H9 (cell line): ENCODE results near the gene TBC1D20. TPM values are rescaled to one million over a fixed set of nuclear protein-coding genes. Genes with fewer than 3 reads are reported as not detected.

Experiments
- DNase-seq: peaks from one replicate; pipeline ENCODE4 v3.0.0-alpha.2; 2017
- H2AFZ ChIP-seq: one replicate; pipeline ENCODE4 v1.6.1; 2013; ENCODE audit warnings: mild to moderate bottlenecking, low read length, control low read depth, moderate library complexity
- H2AK5ac ChIP-seq: 2 replicates; pipeline ENCODE4 v1.6.1; 2013; ENCODE audit warnings: low read length, control low read depth, mixed read lengths; ENCODE audit not compliant: insufficient read length
- H2BK120ac ChIP-seq: one replicate; pipeline ENCODE4 v1.6.1; 2013; ENCODE audit warnings: low read depth, mild to moderate bottlenecking, low read length, control low read depth, inconsistent platforms; ENCODE audit not compliant: poor library complexity, severe bottlenecking
- H2BK12ac ChIP-seq: 2 replicates; pipeline ENCODE4 v1.6.1; 2013; ENCODE audit warnings: low read length, control low read depth, mixed read lengths, low read depth; ENCODE audit not compliant: insufficient read length
- H2BK15ac ChIP-seq: 2 replicates; pipeline ENCODE4 v1.6.1; 2013; ENCODE audit warnings: low read depth, low read length, control low read depth
- H2BK20ac ChIP-seq: one replicate; pipeline ENCODE4 v1.6.1; 2013; ENCODE audit warnings: low read depth, mild to moderate bottlenecking, low read length, control low read depth, inconsistent platforms; ENCODE audit not compliant: poor library complexity, severe bottlenecking
- H2BK5ac ChIP-seq: 2 replicates; pipeline ENCODE4 v1.6.1; 2013; ENCODE audit warnings: low read length, control low read depth, mixed read lengths; ENCODE audit not compliant: insufficient read length
- H3K14ac ChIP-seq: 2 replicates; pipeline ENCODE4 v1.6.1; 2013; ENCODE audit warnings: low read length, control low read depth; ENCODE audit not compliant: insufficient read depth
- H3K18ac ChIP-seq: 2 replicates; pipeline ENCODE4 v1.6.1; 2013; ENCODE audit warnings: low read depth, mild to moderate bottlenecking, mixed read lengths, low read length, control low read depth; ENCODE audit not compliant: insufficient read length
- H3K23ac ChIP-seq: 2 replicates; pipeline ENCODE4 v1.6.1; 2013; ENCODE audit warnings: low read length, control low read depth, mixed read lengths, low read depth; ENCODE audit not compliant: insufficient read length
- H3K23me2 ChIP-seq: 2 replicates; pipeline ENCODE4 v1.6.1; 2013; ENCODE audit warnings: low read depth, mild to moderate bottlenecking, mixed read lengths, low read length, control low read depth; ENCODE audit not compliant: insufficient read length, poor library complexity, severe bottlenecking
- H3K27ac ChIP-seq: 2 replicates; pipeline ENCODE4 v1.5.1; 2013; ENCODE audit warnings: low read length, control low read depth, mixed read lengths, low read depth; ENCODE audit not compliant: insufficient read length
- H3K27me3 ChIP-seq: 2 replicates; pipeline ENCODE4 v1.6.1; 2013; ENCODE audit warnings: low read length, control low read depth, inconsistent platforms; ENCODE audit not compliant: insufficient read depth
- H3K4ac ChIP-seq: 2 replicates; pipeline ENCODE4 v1.6.1; 2013; ENCODE audit warnings: low read depth, mild to moderate bottlenecking, control low read depth, inconsistent platforms, low read length, moderate library complexity
- H3K4me1 ChIP-seq: 2 replicates; pipeline ENCODE4 v1.6.1; 2013; ENCODE audit warnings: low read length, control low read depth, inconsistent platforms; ENCODE audit not compliant: insufficient read depth
- H3K4me2 ChIP-seq: 2 replicates; pipeline ENCODE4 v1.6.1; 2013; ENCODE audit warnings: low read length, control low read depth, mixed read lengths; ENCODE audit not compliant: insufficient read length, insufficient read depth
- H3K56ac ChIP-seq: 2 replicates; pipeline ENCODE4 v1.6.1; 2013; ENCODE audit warnings: low read depth, mild to moderate bottlenecking, mixed read lengths, low read length, control low read depth; ENCODE audit not compliant: insufficient read length
- H3K79me1 ChIP-seq: 2 replicates; pipeline ENCODE4 v1.6.1; 2013; ENCODE audit warnings: low read depth, mild to moderate bottlenecking, moderate library complexity, low read length, control low read depth, inconsistent platforms; ENCODE audit not compliant: insufficient read depth, poor library complexity, severe bottlenecking
- H3K79me2 ChIP-seq: 2 replicates; pipeline ENCODE4 v1.6.1; 2013; ENCODE audit warnings: low read length, control low read depth, inconsistent platforms; ENCODE audit not compliant: insufficient read depth
- H3K9ac ChIP-seq: 2 replicates; pipeline ENCODE4 v1.6.1; 2013; ENCODE audit warnings: low read length, control low read depth, mixed read lengths; ENCODE audit not compliant: insufficient read length; ENCODE audit errors: extremely low read depth
- H3K9me3 ChIP-seq: one replicate; pipeline ENCODE4 v1.6.1; 2013; ENCODE audit warnings: low read depth, low read length, inconsistent platforms; ENCODE audit not compliant: control insufficient read depth
- H3T11ph ChIP-seq: one replicate; pipeline ENCODE4 v1.6.1; 2013; ENCODE audit warnings: mild to moderate bottlenecking, low read length, control low read depth, inconsistent platforms
- H4K20me1 ChIP-seq: one replicate; pipeline ENCODE4 v1.6.1; 2013; ENCODE audit not compliant: control insufficient read depth, insufficient read length, insufficient read depth
- H4K5ac ChIP-seq: 2 replicates; pipeline ENCODE4 v1.6.1; 2013; ENCODE audit warnings: low read depth, mild to moderate bottlenecking, mixed read lengths, low read length, control low read depth; ENCODE audit not compliant: insufficient read length
- H4K8ac ChIP-seq: replicated peaks from 2 replicates; pipeline ENCODE4 v1.6.1; 2013; ENCODE audit warnings: low read length, control low read depth, mixed read lengths, low read depth; ENCODE audit not compliant: insufficient read length
- H4K91ac ChIP-seq: 2 replicates; pipeline ENCODE4 v1.6.1; 2013; ENCODE audit warnings: low read depth, mild to moderate bottlenecking, moderate library complexity, mixed read lengths, low read length, control low read depth; ENCODE audit not compliant: insufficient read length
- H3K27ac Mint-ChIP-seq, 3 experiments: 2 replicates in 2 of 3; 3 replicates in 1 of 3; pipeline ENCODE4 v1.8.0; 2020 to 2021; ENCODE audit warnings: mixed read lengths in 3 of 3, mild to moderate bottlenecking in 1 of 3, moderate library complexity in 1 of 3
- H3K27me3 Mint-ChIP-seq: 2 replicates; pipeline ENCODE4 v1.8.0; 2021; ENCODE audit warnings: low read depth, mild to moderate bottlenecking, moderate library complexity, mixed read lengths
- H3K36me3 Mint-ChIP-seq, 3 experiments: 2 replicates in 2 of 3; 3 replicates in 1 of 3; pipeline ENCODE4 v1.8.0; 2020 to 2021; ENCODE audit warnings: low read depth in 3 of 3, mixed read lengths in 3 of 3; ENCODE audit not compliant: insufficient read depth in 1 of 3
- H3K4me1 Mint-ChIP-seq, 2 experiments: 2 replicates each; pipeline ENCODE4 v1.8.0; 2020; ENCODE audit warnings: mixed read lengths in 2 of 2
- H3K4me3 Mint-ChIP-seq, 2 experiments: 2 replicates in 1 of 2; 3 replicates in 1 of 2; pipeline ENCODE4 v1.8.0; 2020 to 2021; ENCODE audit warnings: mild to moderate bottlenecking in 2 of 2, mixed read lengths in 2 of 2, moderate library complexity in 1 of 2
- H3K9me3 Mint-ChIP-seq, 2 experiments: 2 replicates in 1 of 2; 3 replicates in 1 of 2; pipeline ENCODE4 v1.8.0; 2020; ENCODE audit warnings: mild to moderate bottlenecking in 2 of 2, mixed read lengths in 2 of 2, moderate library complexity in 1 of 2
- CTCF ChIP-seq: fragments of 200-600 bp; sonication (generic); conservative IDR thresholded peaks from 3 replicates; pipeline ENCODE4 v1.8.0; 2021; ENCODE audit warnings: antibody characterized with exemption, mild to moderate bottlenecking
- WGBS: extraction: QIAGEN DNeasy Blood & Tissue Kit; methylation state at CpG from one replicate; pipeline ENCODE4 v1.1.7; 2013; ENCODE audit warnings: missing lambda C conversion rate, low lambda C conversion rate, mixed read lengths; ENCODE audit not compliant: insufficient read length; ENCODE audit errors: extremely low coverage; 5-methylcytosine and 5-hydroxymethylcytosine counted together
- total RNA-seq: library from RNA; stranded (reverse); gene quantifications from 2 replicates; pipeline ENCODE4 v1.2.1, GENCODE V29; 2021

Gene TBC1D20
- total RNA-seq, 1 experiment from 2014 or later, result 17.9 TPM

- peaks cover 23 to 40% (median 27%) of the 10 kb centered on the region in 3 experiments for H3K36me3 Mint-ChIP-seq
- H2BK15ac ChIP-seq, result no peak overlapping the region
- H2BK12ac ChIP-seq, result no peak overlapping the region
- H3K9ac ChIP-seq, result peak overlapping the region; percentile 3
- H2AK5ac ChIP-seq, result no peak overlapping the region
- TF ChIP-seq CTCF, result peak; percentile 64; the same call in 2 of the 3 replicates
- 0 out of 2 replicates have a peak, but pooled peaks cover 2% of the 10 kb centered on the region for H3K4me1 ChIP-seq
- no peak overlapping the region for H4K5ac ChIP-seq
- H3K27me3 ChIP-seq, result no peaks in the 10 kb centered on the region
- H4K20me1 ChIP-seq, result no peaks in the 10 kb centered on the region
- H3K14ac ChIP-seq, result no peak overlapping the region
- H3K79me2 ChIP-seq, result peaks cover 5% of the 10 kb centered on the region; the same call in 1 of the 2 replicates
- H2BK120ac ChIP-seq, result no peak overlapping the region
- H3K9me3 Mint-ChIP-seq, result peaks cover 10 to 13% of the 10 kb centered on the region in 2 experiments; a peak in 4 of 5 replicates
- H4K91ac ChIP-seq, result no peak overlapping the region
- H2BK20ac ChIP-seq, result no peak overlapping the region
- peak; percentile 92 for DNase-seq
- peak overlapping the region; percentile 51 for H3K4me2 ChIP-seq
- no peak overlapping the region for H3T11ph ChIP-seq
- H3K23ac ChIP-seq, result no peak overlapping the region
- H2BK5ac ChIP-seq, result no peak overlapping the region
- H3K4me3 Mint-ChIP-seq, result peak overlapping the region; percentile 81 to 90
- H4K8ac ChIP-seq, result no peak overlapping the region
- no peaks in the 10 kb centered on the region for H3K23me2 ChIP-seq
- H3K56ac ChIP-seq, result no peak overlapping the region
- H3K27ac ChIP-seq, result no peak overlapping the region
- H3K27ac Mint-ChIP-seq, result peak overlapping the region; percentile 49 to 97 (median 96)
- no peak overlapping the region for H3K18ac ChIP-seq
- H3K4ac ChIP-seq, result no peak overlapping the region
- no peak overlapping the region for H2AFZ ChIP-seq
- H3K4me1 Mint-ChIP-seq, result peaks cover 20 to 23% of the 10 kb centered on the region in 2 experiments
- no peaks in the 10 kb centered on the region for H3K9me3 ChIP-seq
- no peaks in the 10 kb centered on the region; the same call in 1 of the 2 replicates for H3K27me3 Mint-ChIP-seq
- H3K79me1 ChIP-seq, result no peaks in the 10 kb centered on the region
- no CpG with 5 or more reads among the region's 45 CpGs for WGBS
Observed at GRCh38 chr20:407133-407952, 55.0 kb downstream of the TBC1D20 start.
